CD4-positive, alpha-beta T cell treated with Interleukin-10 for 1 hour (primary cell): ENCODE data around the gene MORN1.

Experiments used
- DNase-seq: peaks from one replicate; pipeline ENCODE4 v3.0.0-alpha.2; 2020

The MORN1 gene

GRCh38 chr1:2349806-2350205, 41.5 kb downstream of the MORN1 start:
- no peak for DNase-seq

- no peak for DNase-seq
Measured at GRCh38 chr1:2348346-2349325, 42.7 kb downstream of the MORN1 start.

- DNase-seq: no peak
Measured at GRCh38 chr1:2347896-2348295, 43.5 kb downstream of the MORN1 start.

GRCh38 chr1:2347409-2347785, 44.0 kb downstream of the MORN1 start:
- DNase-seq: no peak

- no peak for DNase-seq
Measured at GRCh38 chr1:2346691-2347408, 44.5 kb downstream of the MORN1 start.

- no peak for DNase-seq
Measured at GRCh38 chr1:2345297-2346075, 45.9 kb downstream of the MORN1 start.

GRCh38 chr1:2344744-2345296, 46.5 kb downstream of the MORN1 start:
- DNase-seq: no peak

GRCh38 chr1:2344121-2344681, 47.2 kb downstream of the MORN1 start:
- no peak for DNase-seq

GRCh38 chr1:2343023-2343935, 48.1 kb downstream of the MORN1 start:
- DNase-seq: no peak

- no peak for DNase-seq
Measured at GRCh38 chr1:2342384-2343022, 48.9 kb downstream of the MORN1 start.

- DNase-seq: no peak
Measured at GRCh38 chr1:2341706-2342383, 49.5 kb downstream of the MORN1 start.

GRCh38 chr1:2340918-2341254, 50.5 kb downstream of the MORN1 start:
- no peak for DNase-seq

- DNase-seq: no peak
Measured at GRCh38 chr1:2340086-2340917, 51.1 kb downstream of the MORN1 start.

- no peak for DNase-seq
Measured at GRCh38 chr1:2339206-2340085, 51.9 kb downstream of the MORN1 start.

- DNase-seq: no peak
Measured at GRCh38 chr1:2337501-2337900, 53.9 kb downstream of the MORN1 start.

- no peak for DNase-seq
Measured at GRCh38 chr1:2337081-2337480, 54.3 kb downstream of the MORN1 start.

GRCh38 chr1:2336499-2336898, 54.9 kb downstream of the MORN1 start:
- no peak for DNase-seq

- DNase-seq: no peak
Measured at GRCh38 chr1:2335721-2336455, 55.5 kb downstream of the MORN1 start.
